Fibroblast of upper back skin (primary cell): Measurements from ENCODE around the gene GRID2.

Source experiments
- DNase-seq: peaks from one replicate; pipeline ENCODE4 v3.0.0-alpha.2; 2013

GRID2 gene

DNA sequence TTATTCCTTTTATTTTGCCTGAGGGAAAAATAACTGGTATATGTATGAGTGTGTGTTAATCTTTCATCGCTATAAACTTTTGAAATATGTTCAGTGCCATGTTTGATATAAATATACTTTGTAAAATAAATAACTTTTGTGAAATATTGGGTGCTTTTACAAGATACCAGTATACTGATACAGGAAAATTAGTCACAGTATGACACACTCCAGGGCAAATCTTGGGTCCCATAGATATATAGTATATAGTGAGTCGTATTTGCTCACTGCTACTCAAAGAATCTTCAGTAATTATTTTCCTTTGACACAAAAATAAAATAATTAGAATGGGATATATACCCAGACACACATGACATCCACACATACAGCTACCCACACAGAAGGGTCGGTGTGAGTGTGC, 472.3 kb downstream of the GRID2 start:
- no peak for DNase-seq

DNA sequence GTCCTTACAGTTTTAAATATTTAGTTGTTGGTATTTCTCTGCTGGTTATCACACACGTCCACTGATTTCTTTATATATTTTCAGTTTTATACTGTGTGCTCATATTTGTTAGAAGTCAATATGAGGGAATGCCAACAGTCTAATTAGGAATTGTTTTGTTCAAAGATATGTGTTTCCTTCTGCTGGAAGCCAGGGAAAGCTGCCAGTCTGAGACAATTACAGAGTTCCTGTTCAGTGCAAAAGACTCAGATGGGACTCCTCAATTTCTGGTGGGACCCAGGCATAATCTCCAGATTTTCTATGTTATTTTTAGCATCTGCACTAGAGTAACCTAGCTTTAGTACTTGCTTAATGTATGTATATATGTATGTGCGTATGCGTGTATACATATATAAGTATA, 486.0 kb downstream of the GRID2 start:
- DNase-seq = no peak

DNA sequence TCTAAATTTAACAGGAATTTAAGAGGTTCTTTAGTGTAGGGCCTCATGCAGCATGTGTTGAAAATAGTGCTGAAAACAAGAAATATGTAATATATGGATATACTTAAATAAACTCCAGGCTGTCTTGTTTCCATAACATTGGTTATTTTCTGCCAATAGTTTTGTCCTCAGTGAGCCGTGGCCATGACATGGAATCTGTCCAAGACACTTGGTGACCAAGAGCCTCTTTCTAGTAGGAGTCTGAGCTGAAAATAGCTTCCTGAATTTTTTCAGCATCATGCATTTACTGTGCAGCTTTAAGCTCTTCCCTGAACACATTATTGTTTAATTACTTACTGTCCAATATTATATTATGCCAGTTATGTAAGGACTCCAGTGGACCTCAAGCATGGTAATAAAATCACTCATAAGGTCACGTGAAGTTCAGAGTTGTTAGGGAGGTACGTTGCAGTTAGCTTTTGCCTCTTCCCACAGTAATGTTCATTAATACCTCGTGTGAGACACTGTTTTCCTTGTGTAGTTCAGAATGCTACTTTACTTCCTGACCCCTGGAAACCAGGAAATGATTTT, 488.2 kb downstream of the GRID2 start:
- DNase-seq = peak; percentile 0

DNA sequence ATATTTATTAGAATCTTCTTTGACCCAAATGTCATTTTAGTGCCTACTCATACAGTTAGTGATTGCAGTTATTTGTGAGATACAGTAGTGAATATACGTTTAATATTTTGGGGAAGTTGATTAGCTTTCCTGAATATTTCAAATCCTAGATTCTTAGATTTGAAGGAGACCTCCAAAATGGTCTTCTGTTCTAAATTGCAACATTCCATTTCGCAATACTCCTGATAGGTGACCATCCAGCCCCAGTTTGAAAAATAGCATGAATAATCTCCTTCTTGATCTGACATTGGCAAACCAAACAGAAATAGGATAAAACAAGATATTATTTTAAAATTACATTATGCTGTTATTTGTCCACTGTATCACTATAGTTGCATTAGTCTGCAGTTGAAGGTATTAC, 505.6 kb downstream of the GRID2 start:
- DNase-seq = no peak

DNA sequence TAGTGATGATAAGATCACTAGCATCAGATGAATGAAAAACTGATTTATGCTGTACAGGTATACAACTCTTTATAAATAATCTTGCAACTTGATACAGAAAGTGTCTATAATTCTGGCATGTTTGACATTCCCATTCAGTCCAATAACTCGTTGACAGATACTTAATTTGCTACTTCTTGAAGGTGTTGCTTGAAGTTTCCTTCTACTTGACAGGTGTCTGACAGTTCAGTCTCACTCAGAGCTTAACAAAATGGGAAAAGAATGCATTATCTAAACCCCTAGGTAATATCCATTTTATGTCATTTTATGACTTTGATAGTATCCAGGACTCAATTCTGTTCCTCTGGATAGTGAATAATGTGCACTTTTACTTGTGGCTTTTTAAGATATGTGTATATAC, 508.9 kb downstream of the GRID2 start:
- no peak for DNase-seq

DNA sequence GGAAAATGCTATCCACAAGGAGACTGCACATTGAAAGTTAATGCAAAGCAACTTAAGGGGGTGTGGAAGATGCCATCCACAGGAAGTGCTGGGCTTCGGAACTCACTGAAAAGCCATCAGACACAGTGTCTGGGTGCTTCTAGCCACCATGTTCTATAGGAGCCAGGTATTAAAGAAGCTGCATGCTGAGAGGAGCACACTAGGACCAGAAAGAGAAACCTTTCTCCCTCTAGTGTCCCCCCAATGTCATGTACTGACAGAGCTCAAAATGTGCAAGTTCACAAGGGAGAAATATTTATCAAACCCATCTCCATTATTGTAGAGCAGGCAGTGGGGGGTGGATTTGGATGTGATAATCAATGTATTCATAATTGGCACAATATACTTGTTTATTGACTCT, 510.9 kb downstream of the GRID2 start:
- no peak for DNase-seq

DNA sequence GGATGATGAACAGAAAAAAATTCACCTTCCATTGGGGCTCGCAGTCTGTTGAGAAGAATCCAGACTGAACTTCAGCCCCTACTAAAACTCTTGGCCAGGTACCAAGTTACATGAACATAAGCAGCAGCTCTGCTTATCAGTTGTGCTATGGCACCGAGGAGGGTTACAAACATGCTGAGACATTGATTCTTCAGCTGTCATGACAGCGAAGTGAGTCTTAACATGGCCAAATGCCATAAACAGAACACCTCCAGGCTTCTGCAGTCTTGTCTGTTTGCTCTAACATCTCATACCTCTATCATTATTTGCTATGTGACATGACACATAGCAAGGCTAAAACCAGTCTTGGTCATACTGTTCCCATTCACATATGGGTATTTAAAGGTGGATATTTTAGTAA, 521.5 kb downstream of the GRID2 start:
- no peak for DNase-seq

DNA sequence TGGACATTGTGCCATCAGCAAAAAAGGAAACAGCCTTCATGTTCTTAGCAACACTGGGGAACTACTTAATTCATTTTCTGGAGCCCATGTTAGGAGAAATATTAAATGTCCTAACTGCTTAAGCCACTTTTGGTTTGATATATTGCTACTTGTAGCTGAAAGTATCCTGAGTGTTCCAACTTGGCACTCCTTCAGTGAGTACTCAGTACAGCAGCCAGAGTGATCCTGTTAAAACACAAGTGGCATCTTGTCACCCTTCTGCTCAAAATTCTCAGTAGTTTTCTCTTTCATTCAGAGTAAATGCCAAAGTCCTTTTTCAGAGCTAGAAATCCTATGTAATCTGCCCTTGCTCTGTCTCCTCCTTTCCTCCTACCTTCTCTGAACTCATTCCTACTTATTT, 522.0 kb downstream of the GRID2 start:
- no peak for DNase-seq

DNA sequence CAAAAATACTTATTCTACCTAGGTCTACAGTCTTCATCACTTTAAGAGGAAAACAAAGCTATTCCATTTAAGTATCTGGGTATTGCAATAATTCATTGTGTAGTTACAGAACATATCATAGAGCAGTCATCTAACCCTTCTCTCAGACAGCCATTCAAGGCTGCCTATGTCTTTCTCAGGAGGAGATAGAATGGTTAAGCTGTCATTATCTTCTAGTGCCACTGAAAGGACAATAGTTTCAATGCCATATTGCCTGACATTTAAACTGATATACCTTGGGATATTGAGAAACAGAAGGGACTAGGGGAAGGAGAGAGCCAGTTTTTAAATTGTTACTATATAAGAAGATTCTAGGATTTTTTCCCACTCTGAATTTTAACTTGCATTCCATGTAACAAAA, 527.0 kb downstream of the GRID2 start:
- no peak for DNase-seq

DNA sequence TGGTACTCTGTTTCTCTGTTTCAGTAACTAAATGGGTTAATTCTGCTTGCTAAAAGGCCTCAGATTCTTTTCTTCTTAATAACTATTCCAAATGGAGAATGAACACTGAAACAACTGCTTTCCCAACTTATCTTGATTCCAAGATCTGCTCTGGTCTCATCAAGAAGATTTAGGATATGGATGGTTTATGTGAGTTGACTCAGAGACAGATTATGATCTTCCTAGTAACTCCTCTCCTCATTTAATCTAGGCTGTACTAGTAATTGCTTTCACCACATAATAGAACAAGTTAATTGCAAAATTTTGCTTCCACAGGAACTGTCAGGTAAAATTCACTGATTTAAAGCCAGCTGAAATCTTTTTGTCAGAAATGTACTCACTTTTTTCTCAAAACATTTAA, 537.1 kb downstream of the GRID2 start:
- DNase-seq = no peak

DNA sequence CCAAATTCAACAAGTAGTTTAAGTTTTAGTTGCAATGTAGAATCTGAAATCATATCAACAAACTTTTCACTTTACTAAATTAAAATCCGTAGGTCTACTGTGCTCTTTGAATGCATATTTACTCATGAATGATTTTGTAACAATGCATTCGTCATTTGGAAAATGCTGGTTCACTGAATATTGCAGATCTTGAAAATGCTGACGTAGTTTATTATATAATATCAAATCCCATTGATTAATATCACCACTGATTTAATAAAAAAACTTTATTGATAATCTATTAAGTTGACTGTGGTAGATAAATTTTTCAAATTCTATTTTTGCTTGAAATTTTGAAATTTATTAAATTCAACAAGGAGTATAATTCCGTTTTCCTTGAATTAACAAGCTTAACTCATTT, 540.0 kb downstream of the GRID2 start:
- no peak for DNase-seq

DNA sequence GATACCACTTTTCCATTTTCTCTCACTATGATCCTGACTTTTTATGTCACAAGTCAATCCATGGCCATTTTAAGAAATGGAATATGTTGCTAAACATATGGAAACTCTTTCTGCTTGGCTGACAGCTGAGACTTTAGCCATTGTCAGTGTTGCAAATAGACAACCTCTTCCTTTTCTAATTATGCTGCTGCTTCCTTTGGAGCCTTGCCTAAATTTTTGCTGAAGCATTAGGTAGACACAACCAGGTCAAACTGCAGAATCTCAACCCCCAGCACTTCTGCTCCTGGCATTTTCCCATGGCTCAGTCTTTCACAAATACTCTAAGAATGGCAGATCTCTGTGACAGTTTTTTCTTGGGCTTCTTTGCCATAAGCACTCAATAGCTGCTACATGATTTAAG, 543.3 kb downstream of the GRID2 start:
- no peak for DNase-seq

DNA sequence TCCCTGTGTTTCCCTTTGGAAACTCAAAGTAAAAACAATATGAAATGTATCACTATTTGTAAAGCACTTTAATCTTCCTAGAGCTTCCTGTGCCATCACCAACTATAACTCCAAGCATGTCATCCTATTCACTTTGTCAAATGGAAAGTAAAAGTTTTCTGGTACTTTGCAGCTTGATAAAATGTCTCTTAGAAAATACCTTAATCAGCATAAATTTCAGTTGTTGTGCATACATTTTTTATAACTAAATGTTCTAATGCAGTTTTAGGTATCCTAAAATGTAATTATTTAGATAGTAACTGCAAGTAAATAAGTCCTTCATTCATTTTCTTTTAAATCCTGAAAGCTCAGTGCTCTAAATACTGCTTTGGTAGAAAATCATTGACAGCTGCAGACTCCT, 558.7 kb downstream of the GRID2 start:
- no peak for DNase-seq

DNA sequence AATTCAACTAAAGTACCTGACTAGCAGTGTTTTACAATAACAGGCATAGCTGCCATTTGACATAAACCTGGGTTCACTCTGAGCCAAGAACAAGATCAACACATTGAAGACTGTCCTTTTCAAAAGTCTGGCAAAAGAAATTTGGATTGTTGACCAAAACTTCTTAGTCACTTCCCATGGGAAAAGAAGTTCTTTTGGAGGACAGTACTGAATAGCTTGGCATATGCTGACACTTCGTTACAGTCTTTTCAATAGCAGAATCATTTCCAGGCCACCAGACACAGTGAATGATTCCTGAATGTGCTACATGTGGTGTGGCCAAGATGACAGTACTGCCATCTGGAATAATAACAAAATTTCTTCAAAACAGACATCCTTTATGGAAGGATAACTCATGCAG, 560.3 kb downstream of the GRID2 start:
- DNase-seq = no peak

DNA sequence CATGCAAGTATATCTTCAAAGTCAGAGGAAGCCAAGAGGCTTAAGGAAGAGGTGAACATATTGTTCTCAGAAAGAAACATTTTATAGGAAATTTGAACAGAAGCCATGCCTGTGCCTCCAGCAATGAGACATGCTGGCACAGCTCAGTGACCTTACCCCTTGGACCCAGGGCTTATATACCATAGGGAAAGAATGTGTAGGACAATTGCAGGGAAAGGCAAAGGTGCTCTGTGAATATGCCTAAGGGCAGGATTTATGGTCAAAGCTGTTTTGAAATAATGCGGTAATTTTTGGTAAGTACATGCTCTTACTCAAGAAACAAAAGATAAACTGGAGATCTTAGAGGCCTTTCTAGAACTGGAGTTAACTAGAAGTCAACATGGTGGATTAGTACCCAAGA, 568.8 kb downstream of the GRID2 start:
- no peak for DNase-seq

DNA sequence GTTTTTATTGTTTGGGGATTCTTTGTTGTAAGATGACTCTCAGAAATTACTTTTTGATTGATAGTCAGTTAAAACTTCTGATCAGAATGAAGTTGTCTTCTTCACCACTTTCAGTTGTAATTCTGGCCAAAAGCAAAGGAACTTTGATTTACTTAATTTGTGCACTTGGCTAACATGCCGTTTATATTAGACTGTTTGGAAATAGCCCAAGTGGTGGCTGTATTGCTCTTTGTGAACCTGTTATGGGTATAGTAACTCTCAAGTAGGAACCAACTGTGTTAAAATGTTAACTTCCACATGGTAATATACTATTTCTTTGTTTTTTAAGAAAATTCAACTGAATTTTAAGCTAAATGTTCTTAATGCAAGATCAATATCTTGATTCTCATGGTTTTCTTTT, 581.9 kb downstream of the GRID2 start:
- no peak for DNase-seq

DNA sequence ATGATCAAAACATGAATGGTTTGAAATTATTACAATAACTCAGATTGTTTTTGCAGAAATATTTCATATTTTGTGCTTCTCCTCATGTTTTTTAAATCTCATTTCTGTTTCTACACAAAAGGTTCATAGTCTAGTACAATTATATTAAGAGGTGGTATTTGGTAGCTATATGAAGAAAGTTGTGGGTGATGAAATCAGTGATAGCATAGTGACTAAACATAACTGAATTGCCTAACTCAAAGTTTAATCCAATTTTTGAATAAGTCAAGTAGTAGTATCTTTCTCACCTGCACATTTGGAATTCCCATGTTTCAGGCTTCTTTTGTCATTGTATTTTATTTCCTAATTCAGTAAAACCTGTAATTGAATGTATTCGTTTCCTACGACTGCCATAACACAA, 648.7 kb downstream of the GRID2 start:
- DNase-seq = no peak

DNA sequence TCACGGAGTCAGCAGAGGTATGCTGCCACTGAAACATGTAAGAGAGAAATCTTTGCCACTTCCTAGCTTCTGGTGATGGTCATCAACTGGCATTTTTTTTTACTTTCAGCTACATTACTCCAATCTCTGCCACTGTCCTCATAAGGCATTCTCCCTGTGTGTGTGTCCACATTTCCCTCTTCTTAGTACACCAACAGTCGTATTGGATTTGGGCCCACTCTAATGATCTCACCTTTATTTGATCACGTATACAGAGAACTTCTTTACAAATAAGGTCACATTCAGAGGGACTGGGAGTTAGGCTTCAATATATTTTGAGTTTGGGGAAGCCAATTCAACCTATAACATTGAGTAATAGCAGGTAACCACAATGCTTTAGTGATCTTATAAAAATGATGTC, 649.1 kb downstream of the GRID2 start:
- no peak for DNase-seq

DNA sequence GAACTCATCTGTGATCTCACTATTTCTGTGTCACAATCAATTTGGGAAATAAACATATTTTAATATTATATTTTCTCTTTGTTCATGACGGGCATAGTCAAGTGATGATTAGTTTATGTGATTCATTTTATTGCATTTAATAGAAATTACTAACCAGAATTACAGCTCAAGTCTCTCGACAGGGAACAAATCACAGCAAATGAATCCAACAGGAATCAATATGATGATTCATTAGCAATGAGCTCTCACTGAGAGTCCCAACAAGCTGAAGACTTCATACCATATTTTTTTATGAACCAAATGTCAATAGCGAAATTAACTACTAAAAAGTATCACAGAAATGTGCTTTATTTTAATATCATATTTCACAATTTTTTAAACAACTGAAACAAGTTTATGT, 649.7 kb downstream of the GRID2 start:
- no peak for DNase-seq

DNA sequence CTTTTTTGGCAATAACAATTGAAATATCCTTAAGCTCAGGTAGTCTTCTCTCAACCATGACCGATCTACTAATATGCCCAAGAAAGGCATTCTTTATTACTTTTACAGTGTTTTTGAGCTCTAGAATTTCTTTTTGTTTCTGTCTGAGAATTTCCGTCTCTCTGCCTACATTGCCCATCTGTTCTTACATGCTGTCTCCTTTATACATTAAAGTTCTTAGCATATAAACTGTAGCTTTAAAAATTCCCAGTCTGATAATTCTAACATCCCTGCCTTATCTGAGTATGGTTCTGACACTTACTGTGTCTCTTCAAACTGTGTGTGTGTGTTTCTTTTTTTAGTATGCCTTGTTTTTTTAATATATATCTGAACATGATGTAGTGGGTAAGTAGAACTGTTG, 658.1 kb downstream of the GRID2 start:
- no peak for DNase-seq

DNA sequence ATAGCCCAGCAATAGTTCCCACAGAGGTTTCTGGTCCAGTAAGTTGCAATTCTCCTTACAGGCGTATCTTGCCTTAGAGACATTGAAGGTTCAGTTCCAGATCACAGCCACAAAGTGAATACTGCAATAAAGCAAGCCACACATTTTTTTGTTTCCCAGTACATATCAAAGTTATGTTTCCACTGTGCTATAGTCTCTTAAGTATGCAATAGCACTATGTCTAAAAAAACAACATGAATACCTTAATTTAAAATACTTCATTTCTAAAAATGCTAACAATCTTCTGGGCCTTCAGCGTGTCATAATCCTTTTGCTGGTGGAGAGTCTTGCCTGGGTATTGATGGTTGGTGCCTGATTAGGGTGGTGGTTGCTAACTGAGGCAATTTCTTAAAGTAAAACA, 659.1 kb downstream of the GRID2 start:
- DNase-seq = no peak

DNA sequence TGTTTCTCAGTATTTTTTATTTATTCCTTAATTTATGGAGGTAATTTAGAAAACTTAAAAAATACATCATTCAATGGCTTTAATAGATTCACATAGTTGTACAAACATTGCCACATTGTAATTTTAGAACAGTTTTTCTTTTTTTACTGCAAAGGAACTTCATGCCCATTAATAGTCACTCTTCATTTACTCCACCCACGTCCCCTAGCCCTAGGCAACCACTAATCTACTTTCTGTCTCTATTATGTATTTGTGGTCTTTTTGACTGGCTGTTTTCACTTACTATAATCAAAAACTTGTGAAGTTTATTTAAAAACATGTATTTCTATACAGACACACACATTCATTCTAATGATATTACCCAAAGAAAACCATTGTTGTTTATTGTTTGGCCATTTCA, 664.8 kb downstream of the GRID2 start:
- DNase-seq = no peak

DNA sequence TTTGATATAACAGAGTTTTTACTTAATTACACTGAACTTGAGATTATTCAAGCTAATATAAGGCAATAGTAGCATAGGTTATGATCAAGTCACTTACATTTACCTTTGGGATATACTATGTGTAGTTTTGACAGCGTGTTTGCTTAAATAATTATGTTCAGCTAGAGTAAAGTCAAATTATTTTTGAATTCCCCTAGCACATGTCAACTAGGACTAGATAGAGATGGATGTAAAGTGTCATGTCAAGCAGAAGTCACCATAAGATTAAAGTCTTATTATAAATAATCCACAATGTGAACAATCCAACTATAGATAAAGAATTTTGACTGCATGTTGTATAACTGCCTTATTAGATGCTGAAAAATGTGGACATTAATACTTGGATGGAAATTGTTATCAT, 665.2 kb downstream of the GRID2 start:
- no peak for DNase-seq

DNA sequence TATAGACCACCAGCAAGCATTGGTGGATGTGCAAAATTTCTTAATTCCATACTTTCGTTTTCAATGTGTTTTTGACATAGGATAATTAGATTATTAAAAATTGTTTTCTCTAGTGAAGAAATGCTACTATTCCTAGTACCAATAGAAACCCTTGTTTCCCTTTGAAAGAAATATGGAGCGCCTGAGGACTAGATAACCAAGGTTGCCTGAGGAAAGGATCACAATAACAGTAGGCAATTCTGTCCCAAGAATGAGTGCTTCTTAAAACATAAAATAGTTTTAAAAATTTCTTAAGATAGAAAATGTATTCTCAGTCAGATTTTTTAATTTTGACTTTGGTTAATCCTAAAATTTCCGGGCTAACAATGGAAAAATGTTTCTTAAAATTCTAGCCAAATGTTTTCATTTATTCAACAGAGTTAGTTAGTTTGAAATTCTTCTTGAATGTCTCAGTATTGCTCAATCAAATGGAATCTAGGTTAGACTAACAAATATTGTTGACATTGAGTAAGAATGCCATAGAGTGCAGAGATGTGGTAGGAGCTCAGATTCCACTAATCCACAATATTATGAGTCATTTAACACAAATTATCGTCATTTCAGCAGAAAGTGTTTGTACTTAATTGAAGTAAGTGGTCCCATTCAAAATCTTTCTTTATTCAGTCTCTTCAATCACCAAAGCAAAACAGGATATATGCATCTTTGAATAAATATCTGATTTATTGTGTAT, 666.0 kb downstream of the GRID2 start:
- peak; percentile 94 for DNase-seq

DNA sequence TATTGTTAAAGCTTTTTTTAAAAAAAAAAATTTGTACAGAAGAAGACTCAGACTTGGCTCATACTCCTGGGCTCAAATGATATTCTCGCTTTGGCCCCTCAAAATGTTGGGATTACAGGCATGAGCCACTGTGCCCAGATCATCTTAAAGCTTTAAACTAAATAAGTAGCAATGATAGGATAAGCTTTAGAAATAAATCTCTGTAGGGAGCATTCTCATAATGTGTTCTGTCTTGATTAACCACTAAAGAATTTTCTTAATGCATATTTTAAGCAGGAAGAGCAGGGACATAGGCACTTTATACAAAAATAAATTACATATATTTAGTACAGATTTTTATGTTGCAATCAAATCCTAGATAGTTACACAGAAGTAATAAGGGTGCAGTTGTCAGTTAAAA, 667.2 kb downstream of the GRID2 start:
- peak; percentile 55 for DNase-seq
